ENCODE measurements around the gene ATP11A. TPM values are rescaled to one million over a fixed set of nuclear protein-coding genes. Genes with fewer than 3 reads are reported as not detected.
"Not testable (repeated sequence)": the region's sequence is repeated elsewhere in the genome, so short reads cannot be mapped to it uniquely, and the experiment has no call there.

The ATP11A gene
- polyA plus RNA-seq, 2 donors = 4.2 to 6.7 TPM

GRCh38 chr13:112881656-112882554 lies 192.1 kb downstream of the ATP11A start:
- Histone ChIP-seq H3K4me1 (ENCODE audit: control insufficient read depth in 2 of 2, insufficient read depth in 2 of 2, low read length in 1 of 2) (peaks cover 5% of the 10 kb centered on the region in 2 donors), H3K4me3 (ENCODE audit: low read depth in 1 of 2, low read length in 2 of 2) (no peak overlapping the region), H3K27me3 (ENCODE audit: control insufficient read depth in 1 of 2, insufficient read depth in 2 of 2, low read length in 2 of 2) (no peaks in the 10 kb centered on the region), H3K27ac (ENCODE audit: low read depth in 2 of 2, low read length in 1 of 2) (no peak overlapping the region), H3K9me3 (ENCODE audit: control insufficient read depth in 2 of 2, insufficient read depth in 1 of 2, low read depth in 1 of 2, low read length in 1 of 2) (no peaks in the 10 kb centered on the region), H3K36me3 (ENCODE audit: control insufficient read depth in 2 of 2, insufficient read depth in 2 of 2, low read length in 1 of 2) (peaks cover 5 to 48% of the 10 kb centered on the region in 2 donors)
- WGBS, 2 donors = 93 to 94% methylated on average over 34 to 35 of the region's 35 CpGs

GRCh38 chr13:112882555-112883024 lies 192.8 kb downstream of the ATP11A start:
- peaks cover 5 to 43% of the 10 kb centered on the region in 2 donors for H3K36me3 ChIP-seq (ENCODE audit: control insufficient read depth in 2 of 2, insufficient read depth in 2 of 2, low read length in 1 of 2)
- H3K4me1 ChIP-seq (ENCODE audit: control insufficient read depth in 2 of 2, insufficient read depth in 2 of 2, low read length in 1 of 2) = peaks cover 5% of the 10 kb centered on the region in 2 donors
- 95 to 98% methylated on average over 28 to 34 of the region's 34 CpGs for WGBS, 2 donors
- H3K9me3 ChIP-seq (ENCODE audit: control insufficient read depth in 2 of 2, insufficient read depth in 1 of 2, low read depth in 1 of 2, low read length in 1 of 2) = no peaks in the 10 kb centered on the region
- H3K27ac ChIP-seq (ENCODE audit: low read depth in 2 of 2, low read length in 1 of 2) = no peak overlapping the region
- no peaks in the 10 kb centered on the region for H3K27me3 ChIP-seq (ENCODE audit: control insufficient read depth in 1 of 2, insufficient read depth in 2 of 2, low read length in 2 of 2)
- no peak overlapping the region for H3K4me3 ChIP-seq (ENCODE audit: low read depth in 1 of 2, low read length in 2 of 2)

GRCh38 chr13:112883241-112883945 lies 193.6 kb downstream of the ATP11A start:
- Histone ChIP-seq H3K27me3 (ENCODE audit: control insufficient read depth in 1 of 2, insufficient read depth in 2 of 2, low read length in 2 of 2) (no peaks in the 10 kb centered on the region), H3K27ac (ENCODE audit: low read depth in 2 of 2, low read length in 1 of 2) (no peak overlapping the region), H3K9me3 (ENCODE audit: control insufficient read depth in 2 of 2, insufficient read depth in 1 of 2, low read depth in 1 of 2, low read length in 1 of 2) (no peaks in the 10 kb centered on the region), H3K4me3 (ENCODE audit: low read depth in 1 of 2, low read length in 2 of 2) (no peak overlapping the region), H3K36me3 (ENCODE audit: control insufficient read depth in 2 of 2, insufficient read depth in 2 of 2, low read length in 1 of 2) (peaks cover 5 to 39% of the 10 kb centered on the region in 2 donors), H3K4me1 (ENCODE audit: control insufficient read depth in 2 of 2, insufficient read depth in 2 of 2, low read length in 1 of 2) (peaks cover 5% of the 10 kb centered on the region in 2 donors)
- WGBS, 2 donors = 93% methylated on average over 24 of the region's 24 CpGs

GRCh38 chr13:112884700-112885099 lies 194.9 kb downstream of the ATP11A start:
- 93 to 96% methylated on average over 13 of the region's 13 CpGs for WGBS, 2 donors
- peaks cover 5 to 36% of the 10 kb centered on the region in 2 donors for H3K36me3 ChIP-seq (ENCODE audit: control insufficient read depth in 2 of 2, insufficient read depth in 2 of 2, low read length in 1 of 2)
- not testable (repeated sequence) for H3K27ac ChIP-seq (ENCODE audit: low read depth in 2 of 2, low read length in 1 of 2); H3K4me3 ChIP-seq (ENCODE audit: low read depth in 1 of 2, low read length in 2 of 2); H3K27me3 ChIP-seq (ENCODE audit: control insufficient read depth in 1 of 2, insufficient read depth in 2 of 2, low read length in 2 of 2); H3K4me1 ChIP-seq (ENCODE audit: control insufficient read depth in 2 of 2, insufficient read depth in 2 of 2, low read length in 1 of 2); H3K9me3 ChIP-seq (ENCODE audit: control insufficient read depth in 2 of 2, insufficient read depth in 1 of 2, low read depth in 1 of 2, low read length in 1 of 2)

GRCh38 chr13:112885242-112885781 lies 195.5 kb downstream of the ATP11A start:
- Histone ChIP-seq H3K4me1 (ENCODE audit: control insufficient read depth in 2 of 2, insufficient read depth in 2 of 2, low read length in 1 of 2) (peaks cover 5 to 8% of the 10 kb centered on the region in 2 donors), H3K27me3 (ENCODE audit: control insufficient read depth in 1 of 2, insufficient read depth in 2 of 2, low read length in 2 of 2) (no peaks in the 10 kb centered on the region), H3K36me3 (ENCODE audit: control insufficient read depth in 2 of 2, insufficient read depth in 2 of 2, low read length in 1 of 2) (peaks cover 5 to 30% of the 10 kb centered on the region in 2 donors), H3K9me3 (ENCODE audit: control insufficient read depth in 2 of 2, insufficient read depth in 1 of 2, low read depth in 1 of 2, low read length in 1 of 2) (no peaks in the 10 kb centered on the region), H3K4me3 (ENCODE audit: low read depth in 1 of 2, low read length in 2 of 2) (no peak overlapping the region), H3K27ac (ENCODE audit: low read depth in 2 of 2, low read length in 1 of 2) (no peak overlapping the region)
- WGBS, 2 donors = 83 to 84% methylated on average over 19 of the region's 19 CpGs

- H3K4me1 ChIP-seq (ENCODE audit: control insufficient read depth in 2 of 2, insufficient read depth in 2 of 2, low read length in 1 of 2) = peaks cover 5 to 8% of the 10 kb centered on the region in 2 donors
- H3K9me3 ChIP-seq (ENCODE audit: control insufficient read depth in 2 of 2, insufficient read depth in 1 of 2, low read depth in 1 of 2, low read length in 1 of 2) = no peaks in the 10 kb centered on the region
- 14 to 19% methylated on average over 25 of the region's 25 CpGs for WGBS, 2 donors
- H3K27me3 ChIP-seq (ENCODE audit: control insufficient read depth in 1 of 2, insufficient read depth in 2 of 2, low read length in 2 of 2) = no peaks in the 10 kb centered on the region
- H3K4me3 ChIP-seq (ENCODE audit: low read depth in 1 of 2, low read length in 2 of 2) = no peak overlapping the region
- no peak overlapping the region for H3K27ac ChIP-seq (ENCODE audit: low read depth in 2 of 2, low read length in 1 of 2)
- peaks cover 2 to 25% of the 10 kb centered on the region in 2 donors for H3K36me3 ChIP-seq (ENCODE audit: control insufficient read depth in 2 of 2, insufficient read depth in 2 of 2, low read length in 1 of 2)
Measured at GRCh38 chr13:112885782-112886268, 196.0 kb downstream of the ATP11A start.

GRCh38 chr13:112887151-112887550 lies 197.3 kb downstream of the ATP11A start:
- H3K27me3 ChIP-seq (ENCODE audit: control insufficient read depth in 1 of 2, insufficient read depth in 2 of 2, low read length in 2 of 2) = no peaks in the 10 kb centered on the region
- peaks cover 0 to 12% of the 10 kb centered on the region in 2 donors for H3K36me3 ChIP-seq (ENCODE audit: control insufficient read depth in 2 of 2, insufficient read depth in 2 of 2, low read length in 1 of 2)
- no peak overlapping the region for H3K4me3 ChIP-seq (ENCODE audit: low read depth in 1 of 2, low read length in 2 of 2)
- H3K4me1 ChIP-seq (ENCODE audit: control insufficient read depth in 2 of 2, insufficient read depth in 2 of 2, low read length in 1 of 2) = peaks cover 5 to 12% of the 10 kb centered on the region in 2 donors
- H3K9me3 ChIP-seq (ENCODE audit: control insufficient read depth in 2 of 2, insufficient read depth in 1 of 2, low read depth in 1 of 2, low read length in 1 of 2) = no peaks in the 10 kb centered on the region
- 75 to 77% methylated on average over 6 of the region's 6 CpGs for WGBS, 2 donors
- H3K27ac ChIP-seq (ENCODE audit: low read depth in 2 of 2, low read length in 1 of 2) = no peak overlapping the region

- Histone ChIP-seq H3K4me1 (ENCODE audit: control insufficient read depth in 2 of 2, insufficient read depth in 2 of 2, low read length in 1 of 2) (peaks cover 5 to 12% of the 10 kb centered on the region in 2 donors), H3K36me3 (ENCODE audit: control insufficient read depth in 2 of 2, insufficient read depth in 2 of 2, low read length in 1 of 2) (peaks cover 0 to 8% of the 10 kb centered on the region in 2 donors), H3K4me3 (ENCODE audit: low read depth in 1 of 2, low read length in 2 of 2) (no peak overlapping the region), H3K9me3 (ENCODE audit: control insufficient read depth in 2 of 2, insufficient read depth in 1 of 2, low read depth in 1 of 2, low read length in 1 of 2) (no peaks in the 10 kb centered on the region), H3K27ac (ENCODE audit: low read depth in 2 of 2, low read length in 1 of 2) (no peak overlapping the region), H3K27me3 (ENCODE audit: control insufficient read depth in 1 of 2, insufficient read depth in 2 of 2, low read length in 2 of 2) (no peaks in the 10 kb centered on the region)
- 72 to 76% methylated on average over 10 of the region's 10 CpGs for WGBS, 2 donors
Measured at GRCh38 chr13:112887557-112887991, 197.7 kb downstream of the ATP11A start.
